GM12878 (cell line): ENCODE data around the gene CDC20B. TPM values are rescaled to one million over a fixed set of nuclear protein-coding genes. Genes with fewer than 3 reads are reported as not detected.

ENCODE experiments used
- BACH1 ChIP-seq: fragments of 450-650 bp; IDR thresholded peaks from 2 replicates; pipeline ENCODE4 v1.6.1; 2017; ENCODE audit warnings: mild to moderate bottlenecking, borderline replicate concordance
- CHD2 ChIP-seq: IDR thresholded peaks from 2 replicates; pipeline ENCODE4 v1.6.1; 2011; ENCODE audit warnings: low read depth, low read length, improper control_type of control experiment, borderline replicate concordance
- E2F8 ChIP-seq: fragments of 450-650 bp; IDR thresholded peaks from 2 replicates; pipeline ENCODE4 v1.6.1; 2018; ENCODE audit warnings: mild to moderate bottlenecking, low read depth, moderate library complexity; ENCODE audit not compliant: partially characterized antibody
- EED ChIP-seq: sonication (generic); IDR thresholded peaks from 2 replicates; pipeline ENCODE4 v1.6.1; 2016; ENCODE audit warnings: antibody characterized with exemption, low read depth
- ELK1 ChIP-seq: IDR thresholded peaks from 2 replicates; pipeline ENCODE4 v1.6.1; 2012; ENCODE audit warnings: low read depth, low read length, improper control_type of control experiment
- IKZF2 ChIP-seq, 2 experiments: fragments of 450-650 bp; IDR thresholded peaks; 2 replicates each; pipeline ENCODE4 v1.6.1; 2017; ENCODE audit warnings: mild to moderate bottlenecking in 2 of 2, moderate library complexity in 2 of 2
- MLLT1 ChIP-seq: fragments of 450-650 bp; IDR thresholded peaks from 2 replicates; pipeline ENCODE4 v1.6.1; 2016; ENCODE audit warnings: mild to moderate bottlenecking
- MYB ChIP-seq: fragments of 150-350 bp; IDR thresholded peaks from 2 replicates; pipeline ENCODE4 v1.6.1; 2014; ENCODE audit warnings: mild to moderate bottlenecking, low read depth, low read length, borderline replicate concordance
- NFYB ChIP-seq: IDR thresholded peaks from 2 replicates; pipeline ENCODE4 v1.6.1; 2011; ENCODE audit warnings: low read depth, mild to moderate bottlenecking, low read length, improper control_type of control experiment, moderate library complexity; ENCODE audit not compliant: insufficient read depth
- PAX5 ChIP-seq: IDR thresholded peaks from 2 replicates; pipeline ENCODE4 v1.6.1; 2011; ENCODE audit warnings: low read depth, low read length, borderline replicate concordance
- POU2F2 ChIP-seq: IDR thresholded peaks from 3 replicates; pipeline ENCODE4 v1.6.1; 2011; ENCODE audit warnings: low read depth, mild to moderate bottlenecking, low read length, borderline replicate concordance
- RB1 ChIP-seq: fragments of 450-650 bp; formaldehyde crosslinking; IDR thresholded peaks from 2 replicates; pipeline ENCODE4 v1.6.1; 2017; ENCODE audit warnings: mild to moderate bottlenecking, borderline replicate concordance
- REST ChIP-seq: IDR thresholded peaks from 2 replicates; pipeline ENCODE4 v1.6.1; 2012; ENCODE audit warnings: mild to moderate bottlenecking, low read depth, low read length
- SMARCA5 ChIP-seq: fragments of 450-650 bp; IDR thresholded peaks from 2 replicates; pipeline ENCODE4 v1.6.1; 2017; ENCODE audit warnings: mild to moderate bottlenecking
- ZBTB11 ChIP-seq: fragments of 450-650 bp; formaldehyde crosslinking; IDR thresholded peaks from 2 replicates; pipeline ENCODE4 v1.5.0; 2022; ENCODE audit warnings: mild to moderate bottlenecking, missing genetic modification characterization
- polyA plus RNA-seq, 11 experiments: library from polyadenylated mRNA; depleted of rRNA in 4 of 11; unstranded in 6 of 11; stranded (reverse) in 5 of 11; fragments of >200 nt; fragmentation: Nextera tagmentation in 4 of 11; fragmentation: Illumina TruSeq in 1 of 11; extraction: Ambion mirVana in 4 of 11; extraction: Trizol in 1 of 11; gene quantifications; 1 replicate in 1 of 11; 2 replicates in 10 of 11; pipeline versions ENCODE4 v1.2.1 to v1.2.3, GENCODE V29; 2011 to 2016; ENCODE audit warnings: inconsistent platforms in 2 of 11, missing spikeins in 2 of 11, low read depth in 1 of 11
- total RNA-seq, 4 experiments: library from RNA; depleted of rRNA in 3 of 4; stranded (reverse); fragments of >200 nt in 3 of 4; fragmentation: Illumina TruSeq in 1 of 4; extraction: Trizol in 1 of 4; gene quantifications; 2 replicates each; pipeline versions ENCODE4 v1.2.1 to v1.2.3, GENCODE V29; 2013 to 2021

CDC20B gene
- total and polyA plus RNA-seq, 10 of the 15 experiments (the other 5 are each of a cell fraction or from before 2014, with no cell fraction given): 0.05 to 0.11 TPM; not detected in 8

- TF ChIP-seq MLLT1 (no peak), RB1 (no peak), CHD2 (no peak), MYB (no peak), POU2F2 (0 out of 3 replicates have a peak, but pooled peaks have one; percentile 38), E2F8 (no peak), REST (no peak), PAX5 (no peak), ELK1 (no peak), NFYB (no peak), EED (no peak), IKZF2 (IDR thresholded peaks at IDR 0.05) (no peak), BACH1 (no peak), ZBTB11 (CRISPR knock-in tag) (no peak), SMARCA5 (peak; percentile 92)
These were observed 702 bp downstream of the CDC20B start (continued) for GRCh38 chr5:55172051-55172899.
